HepG2 (cell line): ENCODE measurements around the gene AP1AR. TPM values are rescaled to one million over a fixed set of nuclear protein-coding genes. Genes with fewer than 3 reads are reported as not detected.

Experiments used
- ATAC-seq: fragments of 200-7000 bp; cut with Tn5 transposase; 3 replicates; pipeline ENCODE4 v1.9.1; 2020; ENCODE audit warnings: mild to moderate bottlenecking, moderate library complexity
- BruUV-seq: library from RNA; stranded (reverse); fragments of 400-500 nt; replicated peaks from 2 replicates; lab custom pipeline; 2021; lab: Mats Ljungman, UMichigan
- CTCF ChIA-PET: fragments of 300-600 bp; formaldehyde crosslinking; extraction: SDS; loops from one replicate; lab custom pipeline; 2021; ENCODE audit warnings: low total read pairs, inconsistent platforms, low intra/inter-chr PET ratio; lab: Yijun Ruan, JAX
- POLR2A ChIA-PET: fragments of 350-600 bp; sonication (Branson Sonifier 250); formaldehyde crosslinking; loops from one replicate; lab custom pipeline; 2020; ENCODE audit warnings: antibody characterized with exemption, inconsistent platforms; lab: Yijun Ruan, JAX
- DNase-seq: peaks from one replicate; pipeline ENCODE4 v3.0.0-alpha.2; 2015; ENCODE audit warnings: low spot score
- FAIRE-seq: peaks from 3 replicates; lab custom pipeline; 2011; peaks lifted over from hg19 to GRCh38; lab: Jason Lieb, UNC
- H2AFZ ChIP-seq: one replicate; pipeline ENCODE4 v1.6.1; 2011; ENCODE audit warnings: low read length, inconsistent platforms
- H3K27ac ChIP-seq: fragments of 300-600 bp; 3 replicates; pipeline ENCODE4 v1.8.0; 2011; ENCODE audit warnings: mixed run types, mild to moderate bottlenecking, mixed read lengths, low read length, inconsistent platforms; ENCODE audit not compliant: insufficient read depth; ENCODE audit errors: extremely low read length
- H3K27me3 ChIP-seq, 2 experiments: fragments of 200-600 bp in 1 of 2; 2 replicates in 1 of 2; 3 replicates in 1 of 2; pipeline versions ENCODE4 v1.6.0 to v1.8.0; 2011; ENCODE audit warnings: low read length in 2 of 2, mild to moderate bottlenecking in 2 of 2, moderate library complexity in 2 of 2, inconsistent platforms in 1 of 2; ENCODE audit not compliant: insufficient read depth in 2 of 2, control insufficient read depth in 1 of 2
- H3K36me3 ChIP-seq, 2 experiments: fragments of 200-600 bp in 1 of 2; replicated peaks in 1 of 2; 2 replicates in 1 of 2; 3 replicates in 1 of 2; pipeline versions ENCODE4 v1.5.1 to v1.8.0; 2011; ENCODE audit warnings: low read length in 2 of 2, inconsistent platforms in 1 of 2; ENCODE audit not compliant: insufficient read depth in 2 of 2, control insufficient read depth in 1 of 2
- H3K4me1 ChIP-seq: 2 replicates; pipeline ENCODE4 v1.5.1; 2012; ENCODE audit warnings: low read length, inconsistent platforms; ENCODE audit not compliant: insufficient read depth
- H3K4me2 ChIP-seq: 2 replicates; pipeline ENCODE4 v1.6.0; 2011; ENCODE audit warnings: low read depth, low read length, inconsistent platforms
- H3K4me3 ChIP-seq, 3 experiments: fragments of 200-600 bp in 1 of 3; sonication (generic), shearing (Covaris generic) in 1 of 3; replicated peaks in 1 of 3; 2 replicates each; pipeline ENCODE4 v1.5.1; 2011 to 2016; ENCODE audit warnings: low read length in 3 of 3, inconsistent platforms in 2 of 3, low read depth in 2 of 3, mild to moderate bottlenecking in 2 of 3, control low read depth in 1 of 3, mixed read lengths in 1 of 3; ENCODE audit not compliant: insufficient read depth in 1 of 3
- H3K79me2 ChIP-seq: one replicate; pipeline ENCODE4 v1.6.1; 2011; ENCODE audit warnings: low read length, inconsistent platforms; ENCODE audit not compliant: insufficient read depth
- H3K9ac ChIP-seq: 2 replicates; pipeline ENCODE4 v1.6.0; 2011; ENCODE audit warnings: mild to moderate bottlenecking, low read depth, low read length, inconsistent platforms; ENCODE audit not compliant: insufficient read depth
- H3K9me3 ChIP-seq: 2 replicates; pipeline ENCODE4 v1.5.1; 2012; ENCODE audit warnings: mild to moderate bottlenecking, low read length
- H4K20me1 ChIP-seq: 2 replicates; pipeline ENCODE4 v1.6.0; 2011; ENCODE audit warnings: inconsistent platforms, mild to moderate bottlenecking, low read length, moderate library complexity; ENCODE audit not compliant: insufficient read depth
- ARNT2 ChIP-seq: sonication (generic); formaldehyde crosslinking; IDR thresholded peaks from 2 replicates; pipeline ENCODE4 v1.8.0; 2022; ENCODE audit warnings: mild to moderate bottlenecking, low read depth, missing genetic modification reagents, moderate library complexity
- BCL6 ChIP-seq: IDR thresholded peaks from 2 replicates; pipeline ENCODE4 v1.6.1; 2016; ENCODE audit warnings: missing genetic modification reagents, missing compliant biosample characterization
- EP300 ChIP-seq, 3 experiments: sonication (generic) in 1 of 3; formaldehyde crosslinking in 1 of 3; IDR thresholded peaks; 2 replicates each; pipeline versions ENCODE4 v1.5.1 to v1.6.1; 2011 to 2020; ENCODE audit warnings: low read depth in 2 of 3, low read length in 2 of 3, borderline replicate concordance in 1 of 3, improper control_type of control experiment in 1 of 3, mild to moderate bottlenecking in 1 of 3, missing genetic modification reagents in 1 of 3, moderate library complexity in 1 of 3
- ETS1 ChIP-seq: sonication (generic); formaldehyde crosslinking; IDR thresholded peaks from 2 replicates; pipeline ENCODE4 v1.4.0; 2020; ENCODE audit warnings: missing genetic modification reagents
- HIC2 ChIP-seq: sonication (generic); formaldehyde crosslinking; IDR thresholded peaks from 2 replicates; pipeline ENCODE4 v1.9.0; 2022; ENCODE audit warnings: low read depth, missing genetic modification reagents
- NFYC ChIP-seq: IDR thresholded peaks from 2 replicates; pipeline ENCODE4 v1.6.1; 2016; ENCODE audit warnings: missing genetic modification reagents, missing compliant biosample characterization
- SNRNP70 ChIP-seq: fragments of 200-400 bp; formaldehyde crosslinking; IDR thresholded peaks from 2 replicates; pipeline ENCODE4 v1.6.1; 2017; ENCODE audit warnings: mild to moderate bottlenecking, low read depth, low read length, moderate library complexity
- SOX5 ChIP-seq: IDR thresholded peaks from 2 replicates; pipeline ENCODE4 v1.6.1; 2016; ENCODE audit warnings: borderline replicate concordance
- SPEN ChIP-seq: sonication (generic); formaldehyde crosslinking; IDR thresholded peaks from 2 replicates; pipeline ENCODE4 v1.5.1; 2020; ENCODE audit warnings: low read depth, mild to moderate bottlenecking, missing genetic modification reagents
- SUZ12 ChIP-seq: fragments of 150-350 bp; IDR thresholded peaks from 2 replicates; pipeline ENCODE4 v1.6.1; 2014; ENCODE audit warnings: low read depth, low read length
- TEF ChIP-seq: sonication (generic); formaldehyde crosslinking; IDR thresholded peaks from 2 replicates; pipeline ENCODE4 v1.5.0; 2020; ENCODE audit warnings: missing genetic modification reagents
- ZMYM3 ChIP-seq: sonication (generic); formaldehyde crosslinking; IDR thresholded peaks from 2 replicates; pipeline ENCODE4 v1.5.1; 2020; ENCODE audit warnings: mild to moderate bottlenecking, missing genetic modification reagents
- ZNF574 ChIP-seq: sonication (generic); formaldehyde crosslinking; IDR thresholded peaks from 2 replicates; pipeline ENCODE4 v1.4.0; 2020; ENCODE audit warnings: missing genetic modification reagents
- WGBS: methylation state at CpG from one replicate; pipeline ENCODE4 v1.1.6; 2017; ENCODE audit warnings: low lambda C conversion rate; 5-methylcytosine and 5-hydroxymethylcytosine counted together
- in situ Hi-C: cut with HindIII; loops from 2 replicates; pipeline ENCODE4 v1.10.0; 2017; ENCODE audit warnings: low pct_unique_long_range_greater_than_20kb; ENCODE audit not compliant: extremely low pct_ligation_motif_present
- intact Hi-C: fragments of 100-400 bp; cut with micrococcal nuclease; formaldehyde crosslinking; loops from one replicate; pipeline ENCODE4 v1.10.0; 2022; ENCODE audit not compliant: unreplicated experiment
- polyA plus RNA-seq, 8 experiments: library from polyadenylated mRNA; depleted of rRNA in 3 of 8; stranded (reverse) in 7 of 8; unstranded in 1 of 8; fragments of >200 nt; fragmentation: Illumina TruSeq in 4 of 8; extraction: Trizol in 4 of 8; gene quantifications; 2 replicates each; pipeline versions ENCODE4 v1.2.1 to v1.2.3, GENCODE V29; 2011 to 2016; ENCODE audit warnings: low read depth in 4 of 8, missing spikeins in 1 of 8, mixed read lengths in 1 of 8; ENCODE audit not compliant: insufficient read depth in 1 of 8
- total RNA-seq, 5 experiments: library from RNA; depleted of rRNA; stranded (reverse); fragments of >200 nt; fragmentation: Illumina TruSeq; extraction: Trizol; gene quantifications; 2 replicates each; pipeline ENCODE4 v1.2.3, GENCODE V29; 2016; ENCODE audit warnings: low read depth in 1 of 5

AP1AR gene
- total and polyA plus RNA-seq, 2 of the 13 experiments (the other 11 are each of a cell fraction or from before 2014, with no cell fraction given): 24.9 to 39.9 TPM

- Histone ChIP-seq H3K9ac (no peak overlapping the region), H3K4me1 (peaks cover 64% of the 10 kb centered on the region), H3K36me3 (no peaks in the 10 kb centered on the region), H3K27me3 (no peaks in the 10 kb centered on the region; a peak in 2 of 5 replicates), H3K4me3 (peak overlapping the region in 2 of 3 experiments; percentile 38 to 56; a peak in 1 of 6 replicates), H4K20me1 (no peaks in the 10 kb centered on the region), H3K9me3 (no peaks in the 10 kb centered on the region), H3K4me2 (peak overlapping the region; percentile 80), H2AFZ (no peak overlapping the region), H3K27ac (peak overlapping the region; percentile 56), H3K79me2 (no peaks in the 10 kb centered on the region)
- POLR2A ChIA-PET: interaction anchor here (2.6 kb wide), 1 partner anchor 51 kb away, joined by 8 read pairs; the partner anchor contains the start of gene AP1AR
- intact Hi-C loops: no loop called here
- in situ Hi-C loops: no loop called here
- peak; percentile 49 for FAIRE-seq
- CTCF ChIA-PET: no interaction called here
- BruUV-seq: no TSS peak
- peak; percentile 62 for ATAC-seq
- peak; percentile 73 for DNase-seq
- 40% methylated on average over 4 of the region's 4 CpGs for WGBS
- no peak for TF ChIP-seq SNRNP70
- TF ChIP-seq EP300 (IDR thresholded peaks at IDR 0.05; ENCODE audit: low read depth in 2 of 2, low read length in 2 of 2): peak in 1 of 2 experiments; percentile 38; a peak in 2 of 4 replicates
- TF ChIP-seq EP300 (CRISPR knock-in tag; IDR thresholded peaks at IDR 0.05; ENCODE audit: borderline replicate concordance): no peak
- no peak for TF ChIP-seq SPEN (CRISPR knock-in tag)
- no peak for TF ChIP-seq TEF
- no peak for TF ChIP-seq ETS1 (CRISPR knock-in tag)
- TF ChIP-seq SUZ12: no peak
- no peak for TF ChIP-seq NFYC (CRISPR knock-in tag)
- peak; percentile 72 for TF ChIP-seq BCL6 (CRISPR knock-in tag)
- no peak for TF ChIP-seq HIC2 (CRISPR knock-in tag)
- TF ChIP-seq ZMYM3 (CRISPR knock-in tag): no peak
- no peak for TF ChIP-seq ZNF574 (CRISPR knock-in tag)
- peak; percentile 21; the same call in 1 of the 2 replicates for TF ChIP-seq SOX5 (CRISPR knock-in tag)
- TF ChIP-seq ARNT2 (CRISPR knock-in tag): no peak
These were observed 51.5 kb downstream of the AP1AR start for GRCh38 chr4:112282860-112283667.
